22Rv1 (cell line): ENCODE results near the gene ATN1.

Experiments used
- H3K27ac ChIP-seq: fragments of 450-650 bp; 2 replicates; pipeline ENCODE4 v1.5.1; 2017
- CTCF ChIP-seq: fragments of 450-650 bp; IDR thresholded peaks from 2 replicates; pipeline ENCODE4 v1.5.1; 2017; ENCODE audit warnings: mild to moderate bottlenecking
- ZFX ChIP-seq: fragments of 450-650 bp; IDR thresholded peaks from 2 replicates; pipeline ENCODE4 v1.6.1; 2017; ENCODE audit warnings: antibody characterized with exemption, borderline replicate concordance

Gene ATN1

GRCh38 chr12:6956021-6956727 lies 28.4 kb downstream of the ATN1 start:
- TF ChIP-seq ZFX (no peak), CTCF (no peak)
- no peak overlapping the region for H3K27ac ChIP-seq

GRCh38 chr12:6957151-6957701 lies 29.5 kb downstream of the ATN1 start:
- H3K27ac ChIP-seq, result no peak overlapping the region
- TF ChIP-seq CTCF, result no peak
- TF ChIP-seq ZFX, result no peak

- no peak overlapping the region for H3K27ac ChIP-seq
Observed at GRCh38 chr12:6957741-6958608, 30.2 kb downstream of the ATN1 start.

GRCh38 chr12:6958609-6959057 lies 30.9 kb downstream of the ATN1 start:
- H3K27ac ChIP-seq, result no peak overlapping the region
- TF ChIP-seq ZFX, result no peak
- no peak for TF ChIP-seq CTCF

More at GRCh38 chr12:6957741-6958608, 30.2 kb downstream of the ATN1 start:
- no peak for TF ChIP-seq ZFX
- TF ChIP-seq CTCF, result no peak

GRCh38 chr12:6959058-6959804 lies 31.5 kb downstream of the ATN1 start:
- H3K27ac ChIP-seq, result no peak overlapping the region

More at GRCh38 chr12:6959058-6959804, 31.5 kb downstream of the ATN1 start:
- TF ChIP-seq CTCF (no peak), ZFX (no peak)
